GM10847 (cell line): ENCODE measurements around the gene TRMT5.

Source experiments
- POLR2A ChIP-seq: IDR thresholded peaks from 2 replicates; pipeline ENCODE4 v1.6.1; 2011; ENCODE audit not compliant: insufficient read length; ENCODE audit errors: extremely low read depth

TRMT5 gene

DNA sequence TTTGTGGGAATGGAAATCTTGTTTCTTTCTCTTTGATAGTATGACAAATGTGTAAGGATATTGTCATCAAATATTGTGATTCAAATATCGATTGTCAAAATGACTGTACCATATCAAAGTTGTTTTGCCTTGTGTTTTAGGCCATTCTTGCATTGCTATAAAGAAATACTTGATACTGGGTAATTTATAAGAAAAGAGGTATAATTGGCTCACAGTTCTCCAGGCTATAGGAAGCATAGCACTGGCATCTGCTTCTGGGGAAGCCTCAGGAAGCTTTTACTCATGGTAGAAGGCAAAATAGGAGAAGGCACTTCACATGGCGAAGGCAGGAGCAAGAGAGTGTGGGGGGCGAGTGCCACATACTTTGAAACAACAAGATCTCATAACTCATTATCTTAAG is 7.8 kb downstream of the TRMT5 start:
- no peak for TF ChIP-seq POLR2A

DNA sequence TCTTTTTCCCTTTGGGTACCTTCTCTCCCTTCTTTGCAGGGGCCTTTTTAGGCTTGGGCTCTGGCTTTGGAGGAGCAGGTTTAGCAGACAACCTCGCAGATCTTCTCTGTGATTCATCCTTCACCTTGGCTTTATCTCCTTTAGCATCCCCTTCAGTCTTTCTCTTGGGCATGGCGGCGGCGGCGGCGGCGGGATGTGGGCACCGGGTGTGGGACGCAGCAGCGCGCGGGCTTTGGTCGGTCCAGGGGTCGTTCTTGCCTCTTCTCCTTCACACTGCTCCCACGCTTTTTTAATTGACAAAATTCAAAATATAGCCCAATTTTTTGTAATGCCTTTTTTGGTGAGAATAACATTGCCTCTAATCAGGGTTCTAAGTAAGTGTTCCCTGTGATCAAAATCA is 8.6 kb downstream of the TRMT5 start:
- TF ChIP-seq POLR2A, result no peak

DNA sequence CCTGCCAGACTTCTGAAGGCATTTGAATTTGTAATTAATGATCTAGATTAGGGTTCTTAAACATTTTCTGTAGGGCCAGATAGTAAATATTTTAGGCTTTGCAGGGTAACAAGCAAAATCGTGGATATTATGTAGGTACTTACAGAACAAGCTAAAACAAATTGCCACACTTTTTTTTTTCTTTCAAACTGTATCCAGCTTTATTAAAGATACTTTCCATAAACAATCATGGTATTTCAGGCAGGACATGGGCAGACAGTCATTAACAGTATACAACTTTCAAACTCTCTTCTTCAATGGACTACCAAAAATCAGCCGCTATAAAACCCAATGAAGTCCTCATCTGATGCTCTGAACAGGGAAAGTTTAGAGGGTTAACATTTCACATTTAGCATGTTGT is 9.6 kb downstream of the TRMT5 start:
- no peak for TF ChIP-seq POLR2A

DNA sequence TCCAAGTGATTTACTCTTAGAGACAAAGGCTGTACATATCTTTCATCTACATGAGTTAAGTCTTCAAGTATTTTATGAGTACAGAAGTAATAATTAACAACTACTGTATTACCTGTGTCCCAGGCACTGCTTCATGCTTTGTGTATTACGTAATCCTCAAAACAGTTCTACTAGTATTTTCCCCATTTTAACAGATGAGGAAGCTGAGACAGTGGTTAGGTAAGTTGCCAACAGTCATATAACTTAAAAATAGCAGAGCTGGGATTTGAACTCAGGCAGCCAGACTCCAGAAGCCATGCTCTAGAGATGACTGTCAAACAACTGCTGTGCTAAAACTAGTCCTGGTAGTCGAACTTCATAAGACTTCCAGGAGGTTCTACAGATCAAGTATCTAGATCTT is 10.7 kb downstream of the TRMT5 start:
- no peak for TF ChIP-seq POLR2A

DNA sequence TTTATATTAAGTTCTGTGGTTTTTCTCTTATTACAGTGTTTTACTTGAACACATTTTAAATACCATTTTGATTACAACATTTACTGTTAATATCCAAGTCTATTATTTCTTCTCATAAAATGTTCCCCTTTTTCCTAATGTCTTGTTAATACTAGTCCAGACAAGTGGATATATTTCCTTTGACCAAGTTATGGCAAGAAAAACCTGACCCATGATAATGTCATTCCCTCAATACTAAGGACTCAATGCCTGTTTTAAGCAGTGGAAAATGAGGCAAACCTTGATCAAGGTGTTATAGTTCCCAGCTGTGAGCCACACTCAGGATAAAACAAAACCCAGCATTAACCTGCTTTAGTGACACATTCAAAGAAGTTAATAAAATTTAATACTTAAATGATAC is 12.2 kb downstream of the TRMT5 start:
- no peak for TF ChIP-seq POLR2A

DNA sequence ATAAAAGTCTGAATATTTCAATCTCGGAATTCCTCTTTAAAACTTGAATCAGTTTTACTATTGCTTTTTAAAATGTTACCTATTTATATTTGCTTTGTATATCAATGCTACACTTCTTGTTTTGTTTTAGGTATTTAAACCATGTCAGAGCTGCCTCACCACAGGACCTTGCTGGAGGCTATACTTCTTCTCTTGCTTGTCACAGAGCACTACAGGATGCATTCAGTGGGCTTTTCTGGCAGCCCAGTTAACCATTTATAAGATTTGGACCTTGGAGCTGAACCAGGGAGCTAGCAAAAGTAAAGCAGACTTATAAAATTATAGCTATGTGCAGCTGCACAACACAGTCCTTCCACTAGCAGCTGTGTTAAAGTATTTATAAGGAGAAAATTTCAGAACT is 12.8 kb downstream of the TRMT5 start:
- TF ChIP-seq POLR2A, result no peak

DNA sequence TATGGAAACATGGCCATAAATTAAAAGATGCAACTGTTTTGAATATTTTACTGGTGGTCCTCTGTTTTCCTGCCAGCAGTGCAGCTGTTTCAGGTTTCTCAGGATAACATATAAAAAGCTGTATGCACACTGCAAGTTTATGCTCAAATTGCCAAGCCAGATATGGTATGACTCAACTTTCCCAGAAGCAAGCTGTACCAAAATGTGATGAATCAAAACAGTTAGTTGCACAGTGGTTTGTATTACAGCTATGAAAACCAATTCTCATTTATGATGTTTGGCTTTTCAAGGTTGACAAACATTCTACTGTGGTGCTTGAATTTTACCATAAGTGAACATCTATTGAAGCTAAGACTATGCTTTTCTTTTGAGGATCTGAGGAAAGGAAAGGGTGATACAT is 15.5 kb downstream of the TRMT5 start:
- no peak for TF ChIP-seq POLR2A

DNA sequence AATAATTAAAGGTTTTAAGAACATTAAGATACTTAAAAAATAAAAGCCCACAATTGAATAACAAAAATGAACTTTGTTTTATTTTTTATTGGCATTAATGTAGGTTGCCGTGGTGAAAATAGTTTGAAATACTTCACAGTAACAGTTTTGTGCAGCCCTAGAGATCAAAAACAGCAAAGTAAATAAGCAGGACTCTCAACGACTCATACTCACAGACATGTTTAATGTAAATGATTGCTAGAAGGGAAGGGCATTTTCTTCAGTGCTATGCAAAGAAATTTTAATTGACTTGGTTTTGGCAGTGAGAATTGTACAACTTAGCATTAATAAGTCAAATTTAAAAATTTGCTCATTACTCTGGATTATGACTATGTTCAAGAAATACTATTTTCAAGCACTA is 16.0 kb downstream of the TRMT5 start:
- TF ChIP-seq POLR2A, result no peak

DNA sequence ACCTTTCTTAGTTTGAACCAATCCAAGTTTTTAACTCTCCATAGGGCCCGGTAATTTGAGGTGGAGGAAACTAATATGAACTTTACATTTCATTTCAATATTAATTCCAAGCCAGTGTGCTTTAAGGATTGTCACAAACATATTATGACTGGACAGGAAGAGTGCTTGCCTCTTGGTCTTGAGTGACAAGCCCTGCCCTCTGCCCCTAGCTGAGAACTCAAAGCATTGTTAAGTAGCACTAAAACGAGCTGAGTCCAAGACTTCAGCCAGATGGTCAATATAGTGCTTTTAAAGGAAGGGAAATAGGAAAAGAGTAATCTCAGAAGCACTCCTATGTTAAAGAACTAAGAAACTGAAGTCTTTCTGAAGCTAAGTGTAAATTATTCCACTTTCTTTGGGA is 17.1 kb downstream of the TRMT5 start:
- TF ChIP-seq POLR2A, result no peak

DNA sequence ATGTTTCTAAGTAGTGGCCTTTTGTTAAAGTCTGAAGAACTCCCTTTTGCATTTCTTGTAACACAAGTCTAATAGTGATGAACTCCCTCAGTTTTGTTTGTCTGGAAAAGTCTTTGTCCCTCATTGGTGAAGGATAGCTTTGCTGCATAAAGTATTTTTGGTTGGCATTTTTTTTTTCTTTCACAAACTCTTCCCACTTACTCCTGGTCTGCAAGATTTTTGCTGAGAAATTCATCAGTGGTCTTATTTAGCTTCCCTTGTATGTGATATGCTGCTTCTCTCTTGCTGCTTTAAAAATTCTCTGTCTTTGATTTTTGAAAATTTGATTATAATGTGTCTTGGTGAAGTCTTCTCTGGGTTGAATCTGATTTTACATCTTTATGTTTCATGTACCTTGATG is 22.7 kb downstream of the TRMT5 start:
- TF ChIP-seq POLR2A, result no peak

DNA sequence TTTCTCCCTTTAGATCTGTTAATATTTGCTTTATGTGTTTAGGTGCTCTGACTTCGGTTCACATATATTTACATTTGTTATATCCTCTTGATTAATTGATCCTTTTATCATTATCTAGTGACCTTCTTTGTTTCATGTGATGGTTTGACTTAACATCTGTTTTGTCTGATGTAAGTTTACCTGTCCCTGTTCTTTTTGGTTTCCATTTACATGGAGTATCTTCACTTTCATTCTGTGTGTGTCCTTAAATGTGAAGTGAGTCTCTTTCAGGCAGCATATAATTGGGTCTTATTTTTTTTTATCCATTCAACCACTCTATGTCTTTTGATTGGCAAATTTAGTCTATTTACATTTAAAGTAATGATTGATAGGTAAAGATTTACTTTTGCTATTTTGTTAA is 24.2 kb downstream of the TRMT5 start:
- TF ChIP-seq POLR2A, result no peak

DNA sequence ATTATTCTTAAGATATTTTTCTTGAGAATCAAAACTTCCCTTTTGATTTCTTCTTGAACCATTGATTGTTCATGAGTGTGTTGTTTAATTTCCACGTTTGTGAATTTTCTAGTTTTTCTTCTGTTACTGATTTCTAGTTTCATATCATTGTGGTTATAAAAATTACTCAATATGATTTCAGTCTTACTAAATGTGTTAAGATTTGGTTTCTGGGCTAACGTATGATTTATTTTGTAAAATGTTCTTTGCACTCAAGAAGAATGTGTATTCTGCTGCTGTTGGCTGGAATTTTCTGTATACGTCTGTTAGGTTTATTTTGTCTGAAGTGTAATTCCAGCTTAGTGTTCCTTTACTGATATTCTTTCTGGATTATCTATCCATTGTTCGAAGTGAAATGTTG is 24.7 kb downstream of the TRMT5 start:
- no peak for TF ChIP-seq POLR2A

DNA sequence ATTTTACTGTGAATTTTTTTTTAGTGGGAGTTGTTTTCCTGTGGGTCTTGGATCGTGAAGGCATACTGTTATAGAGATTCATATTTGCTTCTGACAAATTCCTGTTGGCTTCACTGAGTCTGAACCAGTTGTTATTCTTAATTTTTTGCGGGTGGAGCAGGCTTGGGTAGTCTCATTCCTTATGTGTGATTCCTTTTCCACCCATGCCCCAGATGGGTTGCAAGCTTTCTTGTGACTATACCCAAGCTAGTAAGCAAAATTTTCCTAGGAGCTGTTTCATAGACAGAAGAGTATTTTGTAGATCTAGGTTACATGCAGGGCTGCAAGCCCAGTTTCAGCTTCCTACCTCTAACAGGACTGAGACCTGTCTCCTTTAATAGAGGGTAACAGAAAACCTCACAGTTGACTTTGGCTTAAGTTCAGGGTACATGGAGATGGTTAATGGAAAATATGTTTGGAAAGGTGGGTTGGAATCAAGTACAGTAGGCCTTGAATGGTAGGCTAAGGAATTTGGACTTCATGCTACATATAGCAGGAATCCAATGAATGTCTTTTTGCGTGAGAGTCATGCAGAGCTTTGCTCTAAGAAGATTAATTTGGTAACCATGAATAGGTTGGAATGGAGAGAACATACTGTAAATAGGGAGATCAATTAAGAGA is 29.0 kb downstream of the TRMT5 start:
- no peak for TF ChIP-seq POLR2A

DNA sequence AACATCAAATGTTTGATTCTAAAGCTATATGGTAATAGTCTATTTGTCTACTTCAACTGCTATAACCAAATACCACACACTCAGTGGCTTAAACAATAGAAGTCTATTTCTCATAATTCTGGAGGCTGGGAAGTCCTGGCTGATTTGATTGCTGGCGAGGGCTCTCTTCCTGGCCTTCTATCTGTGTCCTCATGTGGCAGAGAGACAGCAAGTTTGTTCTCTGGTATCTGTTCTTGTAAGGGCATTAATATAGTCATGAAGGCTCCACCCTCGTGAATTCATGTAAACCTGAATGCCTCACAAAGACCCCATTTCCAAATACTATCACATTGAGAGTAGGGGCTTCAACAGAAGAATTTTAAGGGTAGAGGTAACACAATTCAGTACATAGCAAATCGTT is 34.1 kb downstream of the TRMT5 start:
- TF ChIP-seq POLR2A, result no peak

DNA sequence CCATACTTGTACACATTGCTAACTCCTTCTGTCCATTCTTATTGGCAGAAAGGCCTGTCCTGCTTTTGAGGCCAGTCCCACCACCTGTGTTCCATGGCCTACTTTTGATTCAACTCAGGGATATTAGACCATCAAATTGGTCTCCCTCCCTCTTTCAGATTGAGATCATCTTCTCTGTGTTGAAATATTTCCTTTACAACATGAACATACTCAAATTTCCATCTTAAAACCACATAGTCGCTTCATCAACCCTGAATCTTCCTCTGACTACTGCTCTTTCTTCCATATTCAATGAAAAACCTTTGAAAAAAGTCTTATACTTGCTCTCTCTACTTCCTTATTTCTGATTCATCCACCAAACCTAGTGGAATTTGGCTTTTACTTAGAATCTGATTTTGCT is 34.9 kb downstream of the TRMT5 start:
- no peak for TF ChIP-seq POLR2A

DNA sequence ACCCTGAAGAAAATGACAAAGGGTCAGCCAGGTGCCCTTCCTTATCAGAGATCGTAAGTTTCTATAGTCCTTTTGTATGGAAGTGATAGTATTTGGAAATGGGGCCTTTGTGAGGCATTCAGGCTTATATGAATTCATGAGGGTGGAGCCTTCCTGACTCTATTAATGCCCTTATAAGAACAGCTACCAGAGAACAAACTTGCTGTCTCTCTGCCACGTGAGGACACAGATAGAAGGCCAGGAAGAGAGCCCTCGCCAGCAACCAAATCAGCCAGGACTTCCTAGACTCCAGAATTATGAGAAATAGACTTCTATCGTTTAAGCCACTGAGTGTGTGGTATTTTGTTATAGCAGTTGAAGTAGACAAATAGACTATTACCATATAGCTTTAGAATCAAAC is 36.7 kb downstream of the TRMT5 start:
- no peak for TF ChIP-seq POLR2A

DNA sequence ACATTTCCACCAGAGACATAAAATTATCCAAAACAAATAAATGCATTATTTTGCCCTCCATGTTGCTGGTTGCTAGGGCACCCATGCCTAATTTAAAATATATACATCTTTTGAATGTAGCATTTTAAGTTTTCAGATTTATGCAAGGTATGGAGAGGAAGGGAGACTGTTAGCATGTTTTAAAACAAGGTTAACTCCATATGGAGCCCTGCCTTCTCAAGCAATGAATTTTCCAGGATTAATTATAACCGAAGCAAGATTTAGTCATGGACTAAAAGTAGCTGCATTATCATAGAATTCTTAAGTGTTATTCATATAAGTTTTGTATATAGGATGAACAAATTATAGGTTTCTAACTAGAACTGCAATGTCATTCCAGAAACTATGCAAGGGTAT is 37.2 kb downstream of the TRMT5 start:
- no peak for TF ChIP-seq POLR2A

DNA sequence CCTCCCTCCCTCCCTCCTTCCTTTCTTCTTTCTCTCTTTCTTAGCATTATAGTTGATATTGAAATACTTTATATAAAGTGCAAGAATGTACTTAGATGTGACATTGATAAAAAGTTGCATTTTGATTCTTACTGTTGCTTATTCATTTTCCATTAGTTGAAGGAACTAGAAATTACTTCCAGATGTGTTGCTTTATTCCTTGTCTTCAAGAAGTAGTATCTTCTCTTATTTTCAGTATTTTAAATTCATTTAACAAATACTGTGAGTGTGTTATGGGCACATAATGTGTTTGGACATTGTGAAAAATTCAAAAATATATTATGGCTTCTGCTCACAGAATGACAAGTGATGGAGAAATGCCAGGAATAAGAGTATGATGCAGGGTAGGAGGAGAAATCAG is 45.6 kb downstream of the TRMT5 start:
- TF ChIP-seq POLR2A, result no peak

DNA sequence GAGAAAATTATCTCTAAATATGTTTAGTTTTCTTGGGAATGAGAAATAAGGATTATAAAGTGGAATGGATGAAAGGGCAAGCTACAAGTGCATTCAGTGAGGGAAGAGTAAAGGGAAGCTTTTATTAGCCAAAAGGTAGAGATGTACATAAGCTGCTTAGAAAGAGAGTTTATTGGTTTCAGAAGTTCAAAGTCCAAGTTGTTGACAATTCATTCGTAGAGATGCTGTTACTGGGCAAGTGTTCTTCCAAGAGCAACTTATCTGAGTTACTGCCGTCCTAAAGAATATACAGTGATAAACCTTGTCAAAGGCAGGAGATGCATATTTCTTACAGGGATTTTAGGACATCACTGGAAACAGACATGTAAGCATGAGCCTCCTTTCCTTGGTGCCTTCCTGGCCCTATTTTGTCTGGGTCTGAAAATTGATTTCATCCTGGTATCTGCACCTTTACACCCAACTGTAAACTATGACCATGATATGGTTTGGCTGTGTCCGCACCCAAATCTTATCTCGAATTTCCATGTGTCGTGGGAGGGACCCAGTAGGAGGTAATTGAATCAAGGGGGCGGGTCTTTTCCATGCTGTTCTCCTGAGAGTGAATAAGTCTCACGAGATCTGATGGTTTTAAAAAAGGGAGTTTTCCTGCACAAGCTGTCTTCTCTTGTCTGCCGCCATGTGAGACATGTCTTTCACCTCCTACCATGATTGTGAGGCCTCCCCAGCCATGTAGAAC is 46.8 kb downstream of the TRMT5 start:
- no peak for TF ChIP-seq POLR2A
